Epithelial cell of proximal tubule (primary cell): ENCODE results near the gene MYOZ3. TPM values are rescaled to one million over a fixed set of nuclear protein-coding genes. Genes with fewer than 3 reads are reported as not detected.
A peak's percentile ranks its signal among the peaks of the same experiment; 100 is the strongest.

Source experiments
- DNase-seq: peaks from one replicate; pipeline ENCODE4 v3.0.0-alpha.2; 2011; ENCODE audit warnings: low read depth
- H3K4me3 ChIP-seq: 2 replicates; pipeline ENCODE4 v1.5.1; 2011; ENCODE audit warnings: low read depth, mild to moderate bottlenecking, low read length
- CTCF ChIP-seq: conservative IDR thresholded peaks from 2 replicates; pipeline ENCODE4 v1.5.1; 2012; ENCODE audit warnings: low read depth, mild to moderate bottlenecking, low read length
- total RNA-seq: library from RNA; depleted of rRNA; stranded (reverse); fragments of >200 nt; gene quantifications from 2 replicates; pipeline ENCODE4 v1.2.3, GENCODE V29; 2015

MYOZ3 gene
- total RNA-seq, 1 donor from 2014 or later, result 2.2 TPM

GRCh38 chr5:150639377-150639692 lies 21.7 kb upstream of the MYOZ3 start:
- no peak for TF ChIP-seq CTCF

GRCh38 chr5:150639751-150640150 lies 21.3 kb upstream of the MYOZ3 start:
- no peak for DNase-seq
- TF ChIP-seq CTCF, result no peak
- H3K4me3 ChIP-seq, result no peak overlapping the region

More at GRCh38 chr5:150639377-150639692, 21.7 kb upstream of the MYOZ3 start:
- no peak overlapping the region for H3K4me3 ChIP-seq
- no peak for DNase-seq

GRCh38 chr5:150640311-150641005 lies 20.6 kb upstream of the MYOZ3 start, which contains the start of gene SYNPO:
Gene SYNPO (plus strand): TSS chr5:150640660. CDS start chr5:150648276, 7,616 bp downstream.
- TF ChIP-seq CTCF, result no peak

GRCh38 chr5:150641006-150641570 lies 20.0 kb upstream of the MYOZ3 start:
- peak overlapping the region; percentile 15 for H3K4me3 ChIP-seq
- no peak for DNase-seq
- TF ChIP-seq CTCF, result no peak

More at GRCh38 chr5:150640311-150641005, 20.6 kb upstream of the MYOZ3 start, which contains the start of gene SYNPO:
- H3K4me3 ChIP-seq, result peak within 1 kb of the TSS; percentile 15
- DNase-seq, result peak; percentile 75

- DNase-seq, result no peak
- H3K4me3 ChIP-seq, result no peak overlapping the region
- TF ChIP-seq CTCF, result no peak
These were observed 19.1 kb upstream of the MYOZ3 start for GRCh38 chr5:150641824-150642566.

GRCh38 chr5:150642567-150642927 lies 18.5 kb upstream of the MYOZ3 start:
- no peak overlapping the region for H3K4me3 ChIP-seq
- no peak for TF ChIP-seq CTCF
- DNase-seq, result peak; percentile 85
